Neural cell (in vitro differentiated cells): ENCODE data around the gene ADORA2A. TPM values are rescaled to one million over a fixed set of nuclear protein-coding genes. Genes with fewer than 3 reads are reported as not detected.

Experiments used
- H2AFZ ChIP-seq: fragments of 200-600, 300-800 bp; sonication (generic), shearing (Covaris generic); 2 replicates; pipeline ENCODE4 v1.6.0; 2014; ENCODE audit warnings: low read depth, mild to moderate bottlenecking, antibody characterized with exemption, low read length, moderate library complexity
- H3F3A ChIP-seq: fragments of 200-600 bp; shearing (Covaris generic); 2 replicates; pipeline ENCODE4 v1.6.1; 2016; ENCODE audit warnings: mild to moderate bottlenecking, moderate library complexity, mixed read lengths, antibody characterized with exemption, low read length; ENCODE audit not compliant: insufficient read depth, poor library complexity, severe bottlenecking
- H3K27ac ChIP-seq: fragments of 200-600, 300-800 bp; sonication (generic), shearing (Covaris generic); 2 replicates; pipeline ENCODE4 v1.5.1; 2014; ENCODE audit warnings: mild to moderate bottlenecking, low read length, moderate library complexity
- H3K27me3 ChIP-seq: fragments of 300-800, 200-600 bp; sonication (generic), shearing (Covaris generic); 2 replicates; pipeline ENCODE4 v1.6.0; 2014; ENCODE audit warnings: mild to moderate bottlenecking, low read depth, low read length, moderate library complexity; ENCODE audit not compliant: insufficient read depth
- H3K36me3 ChIP-seq: fragments of 300-800, 200-600 bp; sonication (generic), shearing (Covaris generic); 2 replicates; pipeline ENCODE4 v1.5.1; 2014; ENCODE audit warnings: mild to moderate bottlenecking, antibody characterized with exemption, low read length, moderate library complexity; ENCODE audit not compliant: insufficient read depth
- H3K4me2 ChIP-seq: fragments of 300-800, 200-600 bp; sonication (generic), shearing (Covaris generic); 2 replicates; pipeline ENCODE4 v1.6.0; 2014; ENCODE audit warnings: mild to moderate bottlenecking, low read length
- H3K4me3 ChIP-seq: fragments of 300-800, 200-600 bp; sonication (generic), shearing (Covaris generic); 2 replicates; pipeline ENCODE4 v1.5.1; 2014; ENCODE audit warnings: mild to moderate bottlenecking, low read length, moderate library complexity
- H3K79me2 ChIP-seq: fragments of 200-600 bp; shearing (Covaris generic); replicated peaks from 2 replicates; pipeline ENCODE4 v1.6.0; 2014; ENCODE audit warnings: mild to moderate bottlenecking, low read length, moderate library complexity; ENCODE audit not compliant: insufficient read depth
- H3K9ac ChIP-seq: fragments of 300-800, 200-600 bp; sonication (generic), shearing (Covaris generic); 2 replicates; pipeline ENCODE4 v1.6.1; 2016; ENCODE audit warnings: mild to moderate bottlenecking, low read length, mixed read lengths
- H3K9me2 ChIP-seq: fragments of 200-600 bp; shearing (Covaris generic); 2 replicates; pipeline ENCODE4 v1.6.1; 2016; ENCODE audit warnings: mild to moderate bottlenecking, low read length, mixed read lengths; ENCODE audit not compliant: insufficient read depth
- H3K9me3 ChIP-seq: fragments of 200-600, 300-800 bp; sonication (generic), shearing (Covaris generic); 2 replicates; pipeline ENCODE4 v1.6.1; 2016; ENCODE audit warnings: mild to moderate bottlenecking, mixed run types, low read length, moderate library complexity, mixed read lengths
- H4K20me1 ChIP-seq: fragments of 200-600 bp; shearing (Covaris generic); 2 replicates; pipeline ENCODE4 v1.6.1; 2016; ENCODE audit warnings: mild to moderate bottlenecking, mixed run types; ENCODE audit not compliant: insufficient read depth
- EP300 ChIP-seq: fragments of 450-650 bp; conservative IDR thresholded peaks from 2 replicates; pipeline ENCODE4 v1.6.1; 2014; ENCODE audit warnings: antibody characterized with exemption, mild to moderate bottlenecking, moderate library complexity; ENCODE audit not compliant: poor library complexity, severe bottlenecking
- EZH2 ChIP-seq: fragments of 200-600, 300-800 bp; shearing (Covaris generic), sonication (generic); IDR thresholded peaks from 2 replicates; pipeline ENCODE4 v1.6.1; 2014; ENCODE audit warnings: antibody characterized with exemption, low read length, borderline replicate concordance, mild to moderate bottlenecking; ENCODE audit not compliant: insufficient read depth, poor library complexity, severe bottlenecking
- MXI1 ChIP-seq: fragments of 450-650 bp; conservative IDR thresholded peaks from 2 replicates; pipeline ENCODE4 v1.6.1; 2014; ENCODE audit warnings: antibody characterized with exemption, mild to moderate bottlenecking; ENCODE audit not compliant: poor library complexity, severe bottlenecking
- POLR2AphosphoS5 ChIP-seq: IDR thresholded peaks from 2 replicates; pipeline ENCODE4 v1.6.1; 2012
- RAD21 ChIP-seq: fragments of 450-650 bp; conservative IDR thresholded peaks from 2 replicates; pipeline ENCODE4 v1.6.1; 2014; ENCODE audit warnings: antibody characterized with exemption, mild to moderate bottlenecking, moderate library complexity
- SMC3 ChIP-seq: fragments of 450-650 bp; conservative IDR thresholded peaks from 2 replicates; pipeline ENCODE4 v1.6.1; 2014; ENCODE audit warnings: antibody characterized with exemption, mild to moderate bottlenecking, moderate library complexity; ENCODE audit not compliant: poor library complexity
- TAF1 ChIP-seq: IDR thresholded peaks from 2 replicates; pipeline ENCODE4 v1.6.1; 2012; ENCODE audit warnings: low read depth
- polyA plus RNA-seq: library from polyadenylated mRNA; depleted of rRNA; stranded (reverse); fragments of >200 nt; gene quantifications from 2 replicates; pipeline ENCODE4 v1.2.3, GENCODE V29; 2014
- TF ChIP-seq, protein P1 (sequence below): fragments of 450-650 bp; IDR thresholded peaks from 2 replicates; pipeline ENCODE4 v1.5.1; 2014; ENCODE audit warnings: antibody characterized with exemption, mild to moderate bottlenecking, moderate library complexity; ENCODE audit not compliant: poor library complexity, severe bottlenecking
- TF ChIP-seq, protein P2 (sequence below): IDR thresholded peaks from 2 replicates; pipeline ENCODE4 v1.6.1; 2012; ENCODE audit warnings: borderline replicate concordance

Gene ADORA2A
- polyA plus RNA-seq, 1 donor from 2014 or later, result 2.9 TPM

DNA sequence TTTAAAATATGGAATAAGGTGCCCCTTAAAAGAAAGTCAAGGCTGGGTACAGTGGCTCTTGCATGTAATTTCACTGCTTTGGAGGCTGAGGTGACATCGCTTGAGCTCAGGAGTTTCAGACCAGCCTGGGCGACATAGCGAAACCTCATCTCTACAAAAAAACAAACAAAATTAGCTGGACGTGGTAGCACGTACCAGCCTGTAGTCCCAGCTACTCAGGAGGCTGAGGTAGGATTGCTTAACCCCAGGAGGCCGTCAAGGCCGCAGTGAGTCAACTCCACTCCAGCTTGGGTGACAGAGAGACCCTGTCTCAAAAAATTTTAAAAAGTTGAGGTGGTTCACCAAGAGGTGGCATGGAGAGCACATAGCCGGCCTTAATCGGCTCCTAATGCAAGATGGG lies 17.7 kb upstream of the ADORA2A start:
- H3K27me3 ChIP-seq, result no peaks in the 10 kb centered on the region
- H2AFZ ChIP-seq, result no peak overlapping the region
- no peaks in the 10 kb centered on the region for H3K79me2 ChIP-seq
- TF ChIP-seq EZH2 (no peak), MXI1 (no peak), SMC3 (no peak), EP300 (no peak), TAF1 (no peak), POLR2AphosphoS5 (no peak), RAD21 (no peak)
- TF ChIP-seq, protein P1, sequence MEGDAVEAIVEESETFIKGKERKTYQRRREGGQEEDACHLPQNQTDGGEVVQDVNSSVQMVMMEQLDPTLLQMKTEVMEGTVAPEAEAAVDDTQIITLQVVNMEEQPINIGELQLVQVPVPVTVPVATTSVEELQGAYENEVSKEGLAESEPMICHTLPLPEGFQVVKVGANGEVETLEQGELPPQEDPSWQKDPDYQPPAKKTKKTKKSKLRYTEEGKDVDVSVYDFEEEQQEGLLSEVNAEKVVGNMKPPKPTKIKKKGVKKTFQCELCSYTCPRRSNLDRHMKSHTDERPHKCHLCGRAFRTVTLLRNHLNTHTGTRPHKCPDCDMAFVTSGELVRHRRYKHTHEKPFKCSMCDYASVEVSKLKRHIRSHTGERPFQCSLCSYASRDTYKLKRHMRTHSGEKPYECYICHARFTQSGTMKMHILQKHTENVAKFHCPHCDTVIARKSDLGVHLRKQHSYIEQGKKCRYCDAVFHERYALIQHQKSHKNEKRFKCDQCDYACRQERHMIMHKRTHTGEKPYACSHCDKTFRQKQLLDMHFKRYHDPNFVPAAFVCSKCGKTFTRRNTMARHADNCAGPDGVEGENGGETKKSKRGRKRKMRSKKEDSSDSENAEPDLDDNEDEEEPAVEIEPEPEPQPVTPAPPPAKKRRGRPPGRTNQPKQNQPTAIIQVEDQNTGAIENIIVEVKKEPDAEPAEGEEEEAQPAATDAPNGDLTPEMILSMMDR, result no peak
- TF ChIP-seq, protein P2, sequence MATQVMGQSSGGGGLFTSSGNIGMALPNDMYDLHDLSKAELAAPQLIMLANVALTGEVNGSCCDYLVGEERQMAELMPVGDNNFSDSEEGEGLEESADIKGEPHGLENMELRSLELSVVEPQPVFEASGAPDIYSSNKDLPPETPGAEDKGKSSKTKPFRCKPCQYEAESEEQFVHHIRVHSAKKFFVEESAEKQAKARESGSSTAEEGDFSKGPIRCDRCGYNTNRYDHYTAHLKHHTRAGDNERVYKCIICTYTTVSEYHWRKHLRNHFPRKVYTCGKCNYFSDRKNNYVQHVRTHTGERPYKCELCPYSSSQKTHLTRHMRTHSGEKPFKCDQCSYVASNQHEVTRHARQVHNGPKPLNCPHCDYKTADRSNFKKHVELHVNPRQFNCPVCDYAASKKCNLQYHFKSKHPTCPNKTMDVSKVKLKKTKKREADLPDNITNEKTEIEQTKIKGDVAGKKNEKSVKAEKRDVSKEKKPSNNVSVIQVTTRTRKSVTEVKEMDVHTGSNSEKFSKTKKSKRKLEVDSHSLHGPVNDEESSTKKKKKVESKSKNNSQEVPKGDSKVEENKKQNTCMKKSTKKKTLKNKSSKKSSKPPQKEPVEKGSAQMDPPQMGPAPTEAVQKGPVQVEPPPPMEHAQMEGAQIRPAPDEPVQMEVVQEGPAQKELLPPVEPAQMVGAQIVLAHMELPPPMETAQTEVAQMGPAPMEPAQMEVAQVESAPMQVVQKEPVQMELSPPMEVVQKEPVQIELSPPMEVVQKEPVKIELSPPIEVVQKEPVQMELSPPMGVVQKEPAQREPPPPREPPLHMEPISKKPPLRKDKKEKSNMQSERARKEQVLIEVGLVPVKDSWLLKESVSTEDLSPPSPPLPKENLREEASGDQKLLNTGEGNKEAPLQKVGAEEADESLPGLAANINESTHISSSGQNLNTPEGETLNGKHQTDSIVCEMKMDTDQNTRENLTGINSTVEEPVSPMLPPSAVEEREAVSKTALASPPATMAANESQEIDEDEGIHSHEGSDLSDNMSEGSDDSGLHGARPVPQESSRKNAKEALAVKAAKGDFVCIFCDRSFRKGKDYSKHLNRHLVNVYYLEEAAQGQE, result no peak
- no peak overlapping the region for H3K9ac ChIP-seq
- no peaks in the 10 kb centered on the region for H3K36me3 ChIP-seq
- H3F3A ChIP-seq, result no peaks in the 10 kb centered on the region
- no peak overlapping the region for H3K4me3 ChIP-seq
- H3K9me3 ChIP-seq, result no peaks in the 10 kb centered on the region
- H3K9me2 ChIP-seq, result no peaks in the 10 kb centered on the region
- H4K20me1 ChIP-seq, result no peaks in the 10 kb centered on the region
- no peak overlapping the region for H3K4me2 ChIP-seq
- no peak overlapping the region for H3K27ac ChIP-seq

DNA sequence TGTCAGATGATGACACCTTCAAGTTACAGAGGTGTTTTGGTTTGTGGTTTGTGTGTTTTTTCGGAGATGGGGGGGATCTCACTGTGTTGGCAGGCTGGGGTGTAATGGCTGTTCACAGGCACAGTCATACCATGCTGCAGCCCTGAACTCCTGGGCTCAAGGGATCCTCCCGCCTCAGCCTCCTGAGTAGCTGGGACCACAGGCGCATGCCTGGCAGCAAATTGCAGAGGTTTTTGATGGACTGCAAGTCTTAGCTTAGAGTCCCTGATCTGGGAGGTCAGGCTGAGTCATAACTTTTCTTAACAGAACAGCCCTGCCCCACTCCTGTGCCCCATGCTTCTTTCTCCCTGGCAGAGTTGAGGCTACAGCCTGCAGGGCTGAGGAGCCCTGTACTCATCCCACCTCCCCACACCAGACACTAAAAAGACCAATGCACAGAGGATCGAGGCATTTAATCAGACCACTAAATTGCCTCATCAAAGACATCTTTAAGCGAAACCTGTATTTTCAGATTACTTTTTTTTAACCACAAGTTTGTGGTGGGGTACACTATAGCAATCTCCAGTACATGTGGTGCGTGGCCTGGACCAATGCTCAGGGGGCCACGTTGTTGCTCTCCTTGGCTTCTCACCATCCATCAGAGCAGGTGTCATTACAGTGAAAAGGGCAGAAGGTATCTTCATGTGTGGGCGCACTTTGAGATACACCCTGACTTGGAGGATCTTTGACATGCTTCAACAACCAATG lies 17.1 kb upstream of the ADORA2A start:
- Histone ChIP-seq H3K27me3 (no peaks in the 10 kb centered on the region), H3K4me3 (no peak overlapping the region), H3K27ac (no peak overlapping the region), H3K9me3 (no peaks in the 10 kb centered on the region), H3F3A (no peaks in the 10 kb centered on the region), H2AFZ (no peak overlapping the region), H4K20me1 (no peaks in the 10 kb centered on the region), H3K79me2 (no peaks in the 10 kb centered on the region), H3K4me2 (no peak overlapping the region), H3K9ac (no peak overlapping the region), H3K36me3 (no peaks in the 10 kb centered on the region), H3K9me2 (no peaks in the 10 kb centered on the region)
- TF ChIP-seq RAD21, result no peak
- no peak for TF ChIP-seq POLR2AphosphoS5
- TF ChIP-seq, protein P2, result no peak
- TF ChIP-seq EZH2, result no peak
- TF ChIP-seq MXI1, result no peak
- no peak for TF ChIP-seq SMC3
- TF ChIP-seq, protein P1, result no peak
- no peak for TF ChIP-seq TAF1
- TF ChIP-seq EP300, result no peak
